Measurements from ENCODE around the gene GZMA.

GRCh38 chr5:55134053-55134722 lies 31.7 kb downstream of the GZMA start:
- TF ChIP-seq, protein P1, sequence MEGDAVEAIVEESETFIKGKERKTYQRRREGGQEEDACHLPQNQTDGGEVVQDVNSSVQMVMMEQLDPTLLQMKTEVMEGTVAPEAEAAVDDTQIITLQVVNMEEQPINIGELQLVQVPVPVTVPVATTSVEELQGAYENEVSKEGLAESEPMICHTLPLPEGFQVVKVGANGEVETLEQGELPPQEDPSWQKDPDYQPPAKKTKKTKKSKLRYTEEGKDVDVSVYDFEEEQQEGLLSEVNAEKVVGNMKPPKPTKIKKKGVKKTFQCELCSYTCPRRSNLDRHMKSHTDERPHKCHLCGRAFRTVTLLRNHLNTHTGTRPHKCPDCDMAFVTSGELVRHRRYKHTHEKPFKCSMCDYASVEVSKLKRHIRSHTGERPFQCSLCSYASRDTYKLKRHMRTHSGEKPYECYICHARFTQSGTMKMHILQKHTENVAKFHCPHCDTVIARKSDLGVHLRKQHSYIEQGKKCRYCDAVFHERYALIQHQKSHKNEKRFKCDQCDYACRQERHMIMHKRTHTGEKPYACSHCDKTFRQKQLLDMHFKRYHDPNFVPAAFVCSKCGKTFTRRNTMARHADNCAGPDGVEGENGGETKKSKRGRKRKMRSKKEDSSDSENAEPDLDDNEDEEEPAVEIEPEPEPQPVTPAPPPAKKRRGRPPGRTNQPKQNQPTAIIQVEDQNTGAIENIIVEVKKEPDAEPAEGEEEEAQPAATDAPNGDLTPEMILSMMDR (IDR thresholded peaks at IDR 0.05) = no peak
- no peak for TF ChIP-seq EZH2 (IDR thresholded peaks at IDR 0.05; ENCODE audit: borderline replicate concordance, insufficient read depth, low read depth, low read length, poor library complexity, severe bottlenecking)
